HepG2 (cell line): ENCODE data around the gene LAMB4. TPM values are rescaled to one million over a fixed set of nuclear protein-coding genes. Genes with fewer than 3 reads are reported as not detected.
A peak's percentile ranks its signal among the peaks of the same experiment; 100 is the strongest.

Source experiments
- ATAC-seq: fragments of 200-7000 bp; cut with Tn5 transposase; 3 replicates; pipeline ENCODE4 v1.9.1; 2020; ENCODE audit warnings: mild to moderate bottlenecking, moderate library complexity
- BruUV-seq: library from RNA; stranded (reverse); fragments of 400-500 nt; replicated peaks from 2 replicates; lab custom pipeline; 2021; lab: Mats Ljungman, UMichigan
- CTCF ChIA-PET: fragments of 300-600 bp; formaldehyde crosslinking; extraction: SDS; loops from one replicate; lab custom pipeline; 2021; ENCODE audit warnings: low total read pairs, inconsistent platforms, low intra/inter-chr PET ratio; lab: Yijun Ruan, JAX
- POLR2A ChIA-PET: fragments of 350-600 bp; sonication (Branson Sonifier 250); formaldehyde crosslinking; loops from one replicate; lab custom pipeline; 2020; ENCODE audit warnings: antibody characterized with exemption, inconsistent platforms; lab: Yijun Ruan, JAX
- DNase-seq: peaks from one replicate; pipeline ENCODE4 v3.0.0-alpha.2; 2015; ENCODE audit warnings: low spot score
- FAIRE-seq: peaks from 3 replicates; lab custom pipeline; 2011; peaks lifted over from hg19 to GRCh38; lab: Jason Lieb, UNC
- H2AFZ ChIP-seq: one replicate; pipeline ENCODE4 v1.6.1; 2011; ENCODE audit warnings: low read length, inconsistent platforms
- H3K27ac ChIP-seq: fragments of 300-600 bp; 3 replicates; pipeline ENCODE4 v1.8.0; 2011; ENCODE audit warnings: mixed run types, mild to moderate bottlenecking, mixed read lengths, low read length, inconsistent platforms; ENCODE audit not compliant: insufficient read depth; ENCODE audit errors: extremely low read length
- H3K27me3 ChIP-seq, 2 experiments: fragments of 200-600 bp in 1 of 2; 2 replicates in 1 of 2; 3 replicates in 1 of 2; pipeline versions ENCODE4 v1.6.0 to v1.8.0; 2011; ENCODE audit warnings: low read length in 2 of 2, mild to moderate bottlenecking in 2 of 2, moderate library complexity in 2 of 2, inconsistent platforms in 1 of 2; ENCODE audit not compliant: insufficient read depth in 2 of 2, control insufficient read depth in 1 of 2
- H3K36me3 ChIP-seq, 2 experiments: fragments of 200-600 bp in 1 of 2; replicated peaks in 1 of 2; 2 replicates in 1 of 2; 3 replicates in 1 of 2; pipeline versions ENCODE4 v1.5.1 to v1.8.0; 2011; ENCODE audit warnings: low read length in 2 of 2, inconsistent platforms in 1 of 2; ENCODE audit not compliant: insufficient read depth in 2 of 2, control insufficient read depth in 1 of 2
- H3K4me1 ChIP-seq: 2 replicates; pipeline ENCODE4 v1.5.1; 2012; ENCODE audit warnings: low read length, inconsistent platforms; ENCODE audit not compliant: insufficient read depth
- H3K4me2 ChIP-seq: 2 replicates; pipeline ENCODE4 v1.6.0; 2011; ENCODE audit warnings: low read depth, low read length, inconsistent platforms
- H3K4me3 ChIP-seq, 3 experiments: fragments of 200-600 bp in 1 of 3; sonication (generic), shearing (Covaris generic) in 1 of 3; replicated peaks in 1 of 3; 2 replicates each; pipeline ENCODE4 v1.5.1; 2011 to 2016; ENCODE audit warnings: low read length in 3 of 3, inconsistent platforms in 2 of 3, low read depth in 2 of 3, mild to moderate bottlenecking in 2 of 3, control low read depth in 1 of 3, mixed read lengths in 1 of 3; ENCODE audit not compliant: insufficient read depth in 1 of 3
- H3K79me2 ChIP-seq: one replicate; pipeline ENCODE4 v1.6.1; 2011; ENCODE audit warnings: low read length, inconsistent platforms; ENCODE audit not compliant: insufficient read depth
- H3K9ac ChIP-seq: 2 replicates; pipeline ENCODE4 v1.6.0; 2011; ENCODE audit warnings: mild to moderate bottlenecking, low read depth, low read length, inconsistent platforms; ENCODE audit not compliant: insufficient read depth
- H3K9me3 ChIP-seq: 2 replicates; pipeline ENCODE4 v1.5.1; 2012; ENCODE audit warnings: mild to moderate bottlenecking, low read length
- H4K20me1 ChIP-seq: 2 replicates; pipeline ENCODE4 v1.6.0; 2011; ENCODE audit warnings: inconsistent platforms, mild to moderate bottlenecking, low read length, moderate library complexity; ENCODE audit not compliant: insufficient read depth
- AGO2 ChIP-seq: fragments of 200-400 bp; formaldehyde crosslinking; optimal IDR thresholded peaks from 2 replicates; pipeline ENCODE3; 2017; ENCODE audit warnings: mild to moderate bottlenecking, low read depth, low read length, moderate library complexity
- DNMT3B ChIP-seq: conservative IDR thresholded peaks from 2 replicates; pipeline ENCODE4 v1.6.1; 2016; ENCODE audit warnings: missing biosample characterization, control low read depth
- HNRNPK ChIP-seq: fragments of 200-400 bp; formaldehyde crosslinking; IDR thresholded peaks from 2 replicates; pipeline ENCODE4 v1.6.1; 2018; ENCODE audit warnings: low read length, low read depth, moderate library complexity, mild to moderate bottlenecking; ENCODE audit not compliant: poor library complexity, severe bottlenecking
- HOXA5 ChIP-seq: sonication (generic); formaldehyde crosslinking; IDR thresholded peaks from 2 replicates; pipeline ENCODE4 v1.4.0; 2020; ENCODE audit warnings: missing genetic modification reagents
- KDM1A ChIP-seq: IDR thresholded peaks from 2 replicates; pipeline ENCODE4 v1.6.1; 2016; ENCODE audit warnings: missing compliant biosample characterization
- PCBP1 ChIP-seq: fragments of 200-400 bp; formaldehyde crosslinking; IDR thresholded peaks from 2 replicates; pipeline ENCODE4 v1.6.1; 2017; ENCODE audit warnings: mild to moderate bottlenecking, low read depth, low read length, borderline replicate concordance
- PREB ChIP-seq: sonication (generic); formaldehyde crosslinking; IDR thresholded peaks from 2 replicates; pipeline ENCODE4 v1.4.0; 2020; ENCODE audit warnings: missing genetic modification reagents
- PTBP1 ChIP-seq: fragments of 200-400 bp; formaldehyde crosslinking; IDR thresholded peaks from 2 replicates; pipeline ENCODE4 v1.6.1; 2018; ENCODE audit warnings: low read length, low read depth; ENCODE audit not compliant: poor library complexity, severe bottlenecking
- SKIL ChIP-seq: sonication (generic); formaldehyde crosslinking; IDR thresholded peaks from 2 replicates; pipeline ENCODE4 v1.8.0; 2022; ENCODE audit warnings: missing genetic modification reagents, mild to moderate bottlenecking, moderate library complexity, borderline replicate concordance
- SSRP1 ChIP-seq: IDR thresholded peaks from 2 replicates; pipeline ENCODE4 v1.6.1; 2016; ENCODE audit warnings: control low read depth
- ZBTB34 ChIP-seq: sonication (generic); formaldehyde crosslinking; IDR thresholded peaks from 2 replicates; pipeline ENCODE4 v1.8.0; 2022; ENCODE audit warnings: mild to moderate bottlenecking, missing genetic modification reagents
- ZNF224 ChIP-seq: sonication (generic); formaldehyde crosslinking; IDR thresholded peaks from 2 replicates; pipeline ENCODE4 v1.5.0; 2020; ENCODE audit warnings: mild to moderate bottlenecking, missing genetic modification reagents
- ZNF414 ChIP-seq: sonication (generic); formaldehyde crosslinking; IDR thresholded peaks from 2 replicates; pipeline ENCODE4 v1.5.0; 2020; ENCODE audit warnings: missing genetic modification reagents
- ZNF460 ChIP-seq: sonication (generic); formaldehyde crosslinking; IDR thresholded peaks from 2 replicates; pipeline ENCODE4 v1.5.1; 2020; ENCODE audit warnings: missing genetic modification reagents, mild to moderate bottlenecking, borderline replicate concordance
- ZNF558 ChIP-seq: sonication (generic); formaldehyde crosslinking; IDR thresholded peaks from 2 replicates; pipeline ENCODE4 v1.9.0; 2022; ENCODE audit warnings: mild to moderate bottlenecking, missing genetic modification reagents, borderline replicate concordance
- ZNF777 ChIP-seq: sonication (generic); formaldehyde crosslinking; IDR thresholded peaks from 2 replicates; pipeline ENCODE4 v1.4.0; 2020; ENCODE audit warnings: missing genetic modification reagents
- ZSCAN12 ChIP-seq: sonication (generic); formaldehyde crosslinking; IDR thresholded peaks from 2 replicates; pipeline ENCODE4 v1.9.0; 2021; ENCODE audit warnings: mild to moderate bottlenecking, missing genetic modification reagents
- WGBS: methylation state at CpG from one replicate; pipeline ENCODE4 v1.1.6; 2017; ENCODE audit warnings: low lambda C conversion rate; 5-methylcytosine and 5-hydroxymethylcytosine counted together
- in situ Hi-C: cut with HindIII; loops from 2 replicates; pipeline ENCODE4 v1.10.0; 2017; ENCODE audit warnings: low pct_unique_long_range_greater_than_20kb; ENCODE audit not compliant: extremely low pct_ligation_motif_present
- intact Hi-C: fragments of 100-400 bp; cut with micrococcal nuclease; formaldehyde crosslinking; loops from one replicate; pipeline ENCODE4 v1.10.0; 2022; ENCODE audit not compliant: unreplicated experiment
- polyA plus RNA-seq, 8 experiments: library from polyadenylated mRNA; depleted of rRNA in 3 of 8; stranded (reverse) in 7 of 8; unstranded in 1 of 8; fragments of >200 nt; fragmentation: Illumina TruSeq in 4 of 8; extraction: Trizol in 4 of 8; gene quantifications; 2 replicates each; pipeline versions ENCODE4 v1.2.1 to v1.2.3, GENCODE V29; 2011 to 2016; ENCODE audit warnings: low read depth in 4 of 8, missing spikeins in 1 of 8, mixed read lengths in 1 of 8; ENCODE audit not compliant: insufficient read depth in 1 of 8
- total RNA-seq, 5 experiments: library from RNA; depleted of rRNA; stranded (reverse); fragments of >200 nt; fragmentation: Illumina TruSeq; extraction: Trizol; gene quantifications; 2 replicates each; pipeline ENCODE4 v1.2.3, GENCODE V29; 2016; ENCODE audit warnings: low read depth in 1 of 5

LAMB4 gene
- total and polyA plus RNA-seq, 2 of the 13 experiments (the other 11 are each of a cell fraction or from before 2014, with no cell fraction given): 0.05 TPM; not detected in 1

GRCh38 chr7:108003599-108003935 is 126.6 kb downstream of the LAMB4 start (continued):
- no peak for TF ChIP-seq PREB
- TF ChIP-seq ZNF224: peak; percentile 28; the same call in 1 of the 2 replicates
- TF ChIP-seq ZNF460 (CRISPR knock-in tag): peak; percentile 85
- no peak for TF ChIP-seq ZNF558 (CRISPR knock-in tag)
- TF ChIP-seq ZNF414: 0 out of 2 replicates have a peak, but pooled peaks have one; percentile 9
- TF ChIP-seq KDM1A (CRISPR knock-in tag): no peak
- 0 out of 2 replicates have a peak, but pooled peaks have one; percentile 3 for TF ChIP-seq SSRP1 (CRISPR knock-in tag)

- Histone ChIP-seq H3K27me3 (no peaks in the 10 kb centered on the region), H3K27ac (peak within 1 kb of the TSS; percentile 68), H3K4me2 (peak within 1 kb of the TSS; percentile 88), H2AFZ (peak within 1 kb of the TSS; percentile 64), H3K4me1 (peaks cover 87% of the 10 kb centered on the region), H3K36me3 (no peaks in the 10 kb centered on the region; a peak in 1 of 5 replicates), H4K20me1 (no peaks in the 10 kb centered on the region), H3K9ac (peak within 1 kb of the TSS; percentile 81), H3K79me2 (peaks cover 13% of the 10 kb centered on the region), H3K9me3 (no peaks in the 10 kb centered on the region), H3K4me3 (peak within 1 kb of the TSS; percentile 75 to 93 (median 85))
- ATAC-seq (peak; percentile 76), DNase-seq (peak; percentile 73), FAIRE-seq (no peak)
- intact Hi-C loops: no loop called here
- under 1% methylated on average over 22 of the region's 75 CpGs for WGBS
- CTCF ChIA-PET: no interaction called here
- POLR2A ChIA-PET: interaction anchor here (0.7 to 4.1 kb wide), 13 partner anchors 7 to 91 kb away, joined by 3 to 49 read pairs (median 3); no protein-coding TSS in a partner anchor
- no TSS peak for BruUV-seq
- in situ Hi-C loops: no loop called here
- no peak for TF ChIP-seq PTBP1
- peak; percentile 63 for TF ChIP-seq HNRNPK
- TF ChIP-seq ZSCAN12 (CRISPR knock-in tag): 0 out of 2 replicates have a peak, but pooled peaks have one; percentile 40
- no peak for TF ChIP-seq ZBTB34 (CRISPR knock-in tag)
- 0 out of 2 replicates have a peak, but pooled peaks have one; percentile 23 for TF ChIP-seq PCBP1
- no peak for TF ChIP-seq SKIL (CRISPR knock-in tag)
- peak; percentile 25 for TF ChIP-seq AGO2
- no peak for TF ChIP-seq DNMT3B
- no peak; the same call in 1 of the 2 replicates for TF ChIP-seq HOXA5 (CRISPR knock-in tag)
- TF ChIP-seq ZNF777 (CRISPR knock-in tag): peak; percentile 88
These were observed 127.2 kb downstream of the LAMB4 start, which contains the start of gene LAMB1 for GRCh38 chr7:108002726-108003598. Gene LAMB1 (minus strand): TSS chr7:108003161. CDS start chr7:108002885, 276 bp downstream.
